Transverse colon (tissue), 4 donors: ENCODE results near the gene EYS. TPM values are rescaled to one million over a fixed set of nuclear protein-coding genes. Genes with fewer than 3 reads are reported as not detected.
"Not testable (repeated sequence)": the region's sequence is repeated elsewhere in the genome, so short reads cannot be mapped to it uniquely, and the experiment has no call there.

Source experiments
- DNase-seq: peaks from one replicate; pipeline ENCODE4 v3.0.0-alpha.2; 2019
- H3K27ac ChIP-seq, 4 donors: fragments of 200-600 bp; sonication (generic); 2 replicates each; pipeline ENCODE4 v1.5.1; 2016 to 2018; ENCODE audit warnings: inconsistent platforms in 4 of 4
- H3K27me3 ChIP-seq: fragments of 200-600 bp; sonication (generic); 2 replicates; pipeline ENCODE4 v1.5.1; 2017; ENCODE audit warnings: inconsistent platforms
- H3K36me3 ChIP-seq, 4 donors: fragments of 200-600 bp; sonication (generic); 2 replicates each; pipeline ENCODE4 v1.5.1; 2017 to 2019; ENCODE audit warnings: inconsistent platforms in 4 of 4
- H3K4me1 ChIP-seq, 4 donors: fragments of 200-600 bp; sonication (generic); 2 replicates each; pipeline ENCODE4 v1.5.1; 2017 to 2020; ENCODE audit warnings: inconsistent platforms in 4 of 4
- H3K4me3 ChIP-seq, 4 donors: fragments of 200-600 bp; sonication (generic); 1 replicate in 1 of 4; 2 replicates in 3 of 4; pipeline versions ENCODE4 v1.5.1 to v1.6.1; 2017 to 2019; ENCODE audit warnings: inconsistent platforms in 4 of 4
- H3K9me3 ChIP-seq, 2 donors: fragments of 200-600 bp; sonication (generic); 2 replicates each; pipeline ENCODE4 v1.5.1; 2017 to 2019; ENCODE audit warnings: inconsistent platforms in 2 of 2
- CTCF ChIP-seq, 5 experiments: fragments of 200-600 bp in 3 of 5; fragments of 450-650 bp in 2 of 5; sonication (generic) in 3 of 5; IDR thresholded peaks; 1 replicate in 2 of 5; 2 replicates in 3 of 5; pipeline ENCODE4 v1.5.1; 2016 to 2017; ENCODE audit warnings: antibody characterized with exemption in 5 of 5, inconsistent platforms in 3 of 5, mild to moderate bottlenecking in 2 of 5, moderate library complexity in 1 of 5
- EP300 ChIP-seq: sonication (generic); formaldehyde crosslinking; IDR thresholded peaks from one replicate; pipeline ENCODE4 v1.6.1; 2017; ENCODE audit warnings: antibody characterized with exemption, low read depth
- POLR2A ChIP-seq: fragments of 450-650 bp; IDR thresholded peaks from one replicate; pipeline ENCODE4 v1.6.1; 2016; ENCODE audit warnings: antibody characterized with exemption, mild to moderate bottlenecking, moderate library complexity
- POLR2AphosphoS5 ChIP-seq, 3 donors: sonication (generic); formaldehyde crosslinking; IDR thresholded peaks; one replicate each; pipeline ENCODE4 v1.6.1; 2016; ENCODE audit warnings: antibody characterized with exemption in 3 of 3
- WGBS, 2 donors: methylation state at CpG; one replicate each; pipeline ENCODE4 v1.1.5; 2018; ENCODE audit warnings: low coverage in 1 of 2; 5-methylcytosine and 5-hydroxymethylcytosine counted together
- in situ Hi-C, 4 donors: fragments of 200-750 bp; cut with MboI; loops; one replicate each; pipeline versions ENCODE4 v1.15.0 to v1.15.1; 2017; ENCODE audit warnings: low sequenced_read_pairs in 3 of 4, low pct_ligation_motif_present in 1 of 4, low pct_unique_long_range_greater_than_20kb in 1 of 4
- intact Hi-C: fragments of 100-400 bp; cut with DNase I; formaldehyde crosslinking; loops from one replicate; pipeline ENCODE4 v1.15.1; 2023; ENCODE audit warnings: low total_unique reads
- total RNA-seq, 4 donors: library from RNA; depleted of rRNA; stranded (reverse); fragments of >200 nt; gene quantifications; one replicate each; pipeline ENCODE4 v1.1.0, GENCODE V29; 2016

The EYS gene
- total RNA-seq, 4 donors from 2014 or later: 0.41 TPM; not detected in 3

GRCh38 chr6:65006788-65007187 is 700.2 kb downstream of the EYS start:
- no peak overlapping the region for H3K27ac ChIP-seq

GRCh38 chr6:65004283-65004682 is 702.7 kb downstream of the EYS start:
- intact Hi-C loops: no loop called here
- 88 to 95% methylated on average over 3 to 4 of the region's 4 CpGs for WGBS, 2 donors
- in situ Hi-C loops: no loop called here
- DNase-seq: no peak
- Histone ChIP-seq H3K4me3 (no peak overlapping the region), H3K36me3 (no peaks in the 10 kb centered on the region), H3K4me1 (no peaks in the 10 kb centered on the region), H3K27ac (no peak overlapping the region), H3K9me3 (no peaks in the 10 kb centered on the region), H3K27me3 (no peaks in the 10 kb centered on the region)
- TF ChIP-seq EP300 (no peak), CTCF (IDR thresholded peaks at IDR 0.05) (no peak), POLR2A (no peak), POLR2AphosphoS5 (IDR thresholded peaks at IDR 0.05) (no peak)

More at GRCh38 chr6:65006788-65007187, 700.2 kb downstream of the EYS start:
- H3K4me1 ChIP-seq: no peaks in the 10 kb centered on the region
- intact Hi-C loops: no loop called here
- no peaks in the 10 kb centered on the region for H3K27me3 ChIP-seq
- WGBS, 2 donors: 75 to 88% methylated on average over 2 of the region's 2 CpGs
- H3K36me3 ChIP-seq: no peaks in the 10 kb centered on the region
- in situ Hi-C loops: no loop called here
- no peaks in the 10 kb centered on the region for H3K9me3 ChIP-seq
- no peak overlapping the region for H3K4me3 ChIP-seq
- DNase-seq: no peak
- TF ChIP-seq POLR2A (no peak), EP300 (no peak), CTCF (IDR thresholded peaks at IDR 0.05) (no peak), POLR2AphosphoS5 (IDR thresholded peaks at IDR 0.05) (no peak)

GRCh38 chr6:65002882-65003281 is 704.1 kb downstream of the EYS start:
- H3K36me3 ChIP-seq, H3K4me1 ChIP-seq, H3K9me3 ChIP-seq, H3K4me3 ChIP-seq, H3K27me3 ChIP-seq, intact Hi-C loops, in situ Hi-C loops, H3K27ac ChIP-seq, DNase-seq: not testable (repeated sequence)
- WGBS, 2 donors: 89 to 95% methylated on average over 3 to 4 of the region's 4 CpGs

- Histone ChIP-seq H3K4me3 (no peak overlapping the region), H3K9me3 (no peaks in the 10 kb centered on the region), H3K27me3 (no peaks in the 10 kb centered on the region), H3K36me3 (no peaks in the 10 kb centered on the region), H3K4me1 (no peaks in the 10 kb centered on the region), H3K27ac (no peak overlapping the region)
- in situ Hi-C loops (no loop called here), intact Hi-C loops (no loop called here)
- TF ChIP-seq POLR2A (no peak), CTCF (IDR thresholded peaks at IDR 0.05) (no peak), EP300 (no peak), POLR2AphosphoS5 (IDR thresholded peaks at IDR 0.05) (no peak)
- DNase-seq: no peak
- WGBS, 2 donors: 79 to 83% methylated on average over 2 to 7 of the region's 7 CpGs
Observed at GRCh38 chr6:65000815-65001214, 706.2 kb downstream of the EYS start.

- no peak for DNase-seq
- in situ Hi-C loops: no loop called here
Observed at GRCh38 chr6:64998204-64998603, 708.8 kb downstream of the EYS start.

More at GRCh38 chr6:64998204-64998603, 708.8 kb downstream of the EYS start:
- H3K27ac ChIP-seq: no peak overlapping the region
- H3K9me3 ChIP-seq: no peaks in the 10 kb centered on the region
- H3K4me3 ChIP-seq: no peak overlapping the region
- TF ChIP-seq CTCF (IDR thresholded peaks at IDR 0.05): no peak
- no peak for TF ChIP-seq POLR2AphosphoS5 (IDR thresholded peaks at IDR 0.05)
- no peak for TF ChIP-seq EP300
- no peak for TF ChIP-seq POLR2A
- H3K27me3 ChIP-seq: no peaks in the 10 kb centered on the region
- intact Hi-C loops: no loop called here
- H3K36me3 ChIP-seq: no peaks in the 10 kb centered on the region
- H3K4me1 ChIP-seq: no peaks in the 10 kb centered on the region
